NCI-H460 (cell line): Measurements from ENCODE around the gene DFFA. TPM values are rescaled to one million over a fixed set of nuclear protein-coding genes. Genes with fewer than 3 reads are reported as not detected.
"Not testable (repeated sequence)": the region's sequence is repeated elsewhere in the genome, so short reads cannot be mapped to it uniquely, and the experiment has no call there.

Experiments
- DNase-seq: peaks from one replicate; pipeline ENCODE4 v3.0.0-alpha.2; 2016; ENCODE audit warnings: low read depth; ENCODE audit errors: extremely low read depth
- total RNA-seq: library from RNA; depleted of rRNA; stranded (reverse); fragments of >200 nt; shearing (Covaris generic); gene quantifications from 2 replicates; pipeline ENCODE4 v1.2.3, GENCODE V29; 2014

DFFA gene
- total RNA-seq, 1 experiment from 2014 or later = 20.5 TPM

GRCh38 chr1:10471411-10472219, 714 bp downstream of the DFFA start:
- no peak for DNase-seq

- DNase-seq = no peak
These were observed 2.3 kb downstream of the DFFA start for GRCh38 chr1:10470043-10470442.

DNA sequence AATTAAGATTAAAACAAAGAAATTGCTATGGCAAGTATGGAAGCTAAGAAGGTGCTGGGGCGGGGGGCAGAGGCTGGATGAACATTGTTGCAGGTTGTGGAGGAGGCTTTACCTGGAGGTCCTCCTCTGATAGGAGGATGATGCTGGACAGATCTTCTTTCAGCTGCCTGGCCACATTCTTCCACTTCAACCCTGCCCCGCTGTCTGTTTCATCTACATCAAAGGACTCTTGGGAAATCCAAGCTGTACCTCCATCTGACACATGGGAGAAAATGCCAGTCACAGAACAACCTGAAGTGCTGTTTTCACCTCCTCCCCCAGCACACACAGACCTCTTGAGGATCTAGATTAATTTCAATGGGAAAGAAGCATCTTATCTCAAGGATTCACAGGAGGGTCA, 5.3 kb downstream of the DFFA start:
- DNase-seq = no peak

DNA sequence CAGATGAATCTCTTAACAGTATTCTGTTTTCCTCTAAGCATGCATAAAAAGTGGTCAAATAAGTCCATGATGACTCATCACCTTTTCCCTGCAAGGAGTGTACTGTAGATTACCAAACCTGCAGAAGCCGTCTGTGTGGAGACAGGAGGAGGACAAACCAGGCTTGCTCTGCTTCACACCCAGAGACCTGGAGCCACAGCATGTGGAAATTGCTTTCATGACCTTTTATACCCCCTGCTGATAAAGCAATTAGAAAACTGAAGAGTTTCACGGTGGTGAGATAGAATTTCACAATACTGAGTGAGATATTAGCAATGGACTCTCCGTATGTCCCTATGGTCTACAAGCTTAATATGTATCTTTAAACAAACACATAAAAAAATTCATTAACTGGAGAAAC, 13.1 kb downstream of the DFFA start:
- no peak for DNase-seq

DNA sequence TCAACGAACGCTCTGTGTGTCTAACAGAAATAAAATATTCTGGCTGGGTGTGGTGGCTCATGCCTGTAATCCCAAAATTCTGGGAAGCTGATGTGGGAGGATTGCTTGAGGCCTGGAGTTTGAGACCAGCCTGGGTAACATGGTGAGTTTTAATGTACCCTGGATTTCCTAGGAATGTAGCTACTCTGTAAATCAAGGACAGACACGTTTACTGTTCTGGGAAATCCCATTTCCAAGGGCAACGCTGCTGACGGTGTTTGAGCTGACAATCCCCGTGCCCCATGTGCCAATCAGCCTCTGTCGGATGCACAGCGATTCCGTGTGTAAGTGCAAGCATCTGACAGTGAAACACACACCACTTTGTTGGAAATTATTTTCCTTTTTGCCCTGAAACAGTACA, 14.5 kb downstream of the DFFA start:
- DNase-seq = no peak

DNA sequence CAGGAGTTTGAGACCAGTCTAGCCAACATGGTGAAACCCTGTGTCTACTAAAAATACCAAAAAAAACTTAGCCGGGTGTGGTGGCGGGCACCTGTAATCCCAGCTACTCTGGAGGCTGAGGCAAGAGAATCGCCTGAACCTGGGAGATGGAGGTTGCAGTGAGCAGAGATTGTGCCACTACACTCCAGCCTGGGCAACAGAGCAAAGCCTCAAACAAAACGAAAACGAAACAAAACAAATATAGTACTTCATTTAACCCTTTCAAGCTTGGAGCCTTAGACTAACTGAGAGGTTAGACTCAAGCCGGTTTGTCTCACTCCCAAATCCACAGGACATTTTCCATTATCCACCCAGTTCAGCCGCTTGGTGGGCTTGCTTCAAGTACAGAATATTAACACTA, 14.9 kb downstream of the DFFA start:
- DNase-seq = not testable (repeated sequence)

GRCh38 chr1:10456661-10457060, 15.7 kb downstream of the DFFA start:
- no peak for DNase-seq

GRCh38 chr1:10456048-10456447, 16.3 kb downstream of the DFFA start:
- DNase-seq = no peak

- DNase-seq = no peak
These were observed 21.0 kb downstream of the DFFA start for GRCh38 chr1:10451287-10451686.

DNA sequence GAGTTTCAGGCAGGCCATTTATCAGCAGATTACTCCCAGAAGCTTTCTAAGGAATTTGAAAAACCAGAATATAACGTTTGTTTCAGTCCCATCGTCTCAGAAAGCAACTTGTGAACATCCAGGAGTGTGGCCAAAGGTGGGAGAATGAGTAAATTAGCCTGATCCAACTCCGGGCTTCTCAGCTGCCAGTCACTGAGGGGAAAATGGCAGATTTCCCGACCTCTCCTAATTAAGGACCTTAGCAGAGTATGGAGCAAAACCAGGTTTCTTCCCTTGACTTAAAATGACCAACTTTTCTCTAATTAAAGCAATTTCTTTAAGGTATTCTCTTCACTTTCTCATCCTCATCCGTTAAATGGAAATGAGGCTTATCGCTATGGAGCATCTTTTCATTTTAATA, 21.5 kb downstream of the DFFA start:
- no peak for DNase-seq

DNA sequence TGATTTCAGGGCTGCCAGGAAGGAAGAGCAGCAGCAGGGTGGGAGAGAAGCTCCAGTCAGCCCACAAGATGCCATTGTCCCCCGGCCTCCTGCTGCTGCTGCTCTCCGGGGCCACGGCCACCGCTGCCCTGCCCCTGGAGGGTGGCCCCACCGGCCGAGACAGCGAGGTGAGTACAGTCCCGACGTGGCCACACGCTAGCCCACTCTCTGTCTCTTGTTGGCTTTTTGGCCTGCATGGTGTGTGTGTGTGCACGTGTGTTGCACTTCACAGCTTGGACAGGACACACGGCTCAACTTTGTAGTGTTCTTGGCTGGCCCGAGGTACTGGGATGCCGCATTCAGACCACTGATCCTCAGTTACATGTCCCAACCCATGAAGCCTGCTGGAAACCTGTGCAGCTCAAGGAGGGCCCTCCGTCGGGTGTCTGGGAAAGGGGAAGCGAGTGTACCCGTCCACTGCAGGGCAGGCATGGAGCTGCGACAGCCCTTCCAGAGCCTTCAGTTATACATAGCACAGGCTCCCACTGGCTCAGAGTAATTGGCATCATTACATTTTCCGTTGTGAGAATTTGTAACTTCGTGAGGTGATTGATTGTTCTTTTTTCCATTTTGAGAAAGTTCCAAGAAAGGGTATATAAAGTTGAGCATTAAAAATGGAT, 22.0 kb downstream of the DFFA start:
- DNase-seq = no peak

- no peak for DNase-seq
These were observed 22.6 kb downstream of the DFFA start, which contains the start of gene CORT for GRCh38 chr1:10449751-10450150. Gene CORT, plus strand, starts transcription at chr1:10450031. Its CDS starts 193 bp downstream, at chr1:10450224.

DNA sequence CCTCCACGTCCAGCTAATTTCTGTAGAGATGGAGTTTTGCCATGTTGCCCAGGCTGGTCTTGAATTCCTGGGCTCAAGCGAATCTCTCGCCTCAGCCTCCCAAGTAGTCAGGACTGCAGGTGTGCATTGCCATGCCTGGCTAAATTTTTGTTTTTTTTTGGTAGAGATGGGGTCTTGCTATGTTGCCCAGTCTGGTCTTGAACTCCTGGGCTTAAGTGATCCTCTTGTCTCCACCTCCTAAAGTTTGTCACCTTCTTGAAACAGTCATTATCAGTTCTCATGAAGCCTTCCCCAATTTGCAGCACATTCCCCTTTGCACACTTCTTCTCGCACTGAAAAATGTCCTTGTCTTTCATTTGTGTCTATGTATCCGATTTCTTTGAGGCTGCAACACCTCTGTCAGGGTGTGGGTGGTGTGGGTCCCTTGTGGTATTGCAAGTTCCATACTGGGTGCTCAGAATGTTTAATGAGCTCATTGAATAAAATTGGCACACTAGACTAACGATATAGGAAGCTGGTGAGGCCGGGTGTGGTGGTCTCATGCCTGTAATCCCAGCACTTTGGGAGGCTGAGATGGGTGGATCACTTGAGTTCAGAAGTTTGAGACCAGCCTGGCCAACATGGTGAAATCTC, 25.4 kb downstream of the DFFA start:
- no peak for DNase-seq

DNA sequence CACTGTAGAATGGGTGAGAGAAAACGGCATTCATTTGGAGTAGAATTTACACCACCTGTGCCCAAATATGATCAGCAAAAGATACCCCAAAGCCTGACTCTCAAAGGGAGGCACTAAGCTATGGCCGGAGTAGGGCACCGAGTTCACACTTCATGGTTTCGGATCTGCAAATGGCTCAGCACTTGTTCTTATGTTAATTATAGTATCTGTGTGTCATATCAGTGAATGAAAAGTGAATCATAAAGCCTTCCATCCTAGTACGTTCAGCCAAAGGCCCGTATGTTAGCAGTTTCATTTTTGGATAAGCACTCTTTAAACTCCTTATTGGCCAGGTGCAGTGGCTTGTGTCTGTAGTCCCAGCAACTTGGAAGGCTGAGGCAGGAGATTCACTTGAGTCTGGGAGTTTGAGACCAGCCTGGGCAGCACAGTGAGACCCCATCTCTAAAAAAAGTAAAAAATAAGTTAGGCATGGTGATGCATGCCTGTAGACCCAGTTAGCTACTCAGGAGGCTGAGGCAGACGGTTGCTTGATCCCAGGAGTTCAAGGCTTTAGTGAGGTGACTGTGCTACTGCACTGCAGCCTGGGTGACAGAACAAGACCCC, 27.4 kb downstream of the DFFA start:
- DNase-seq = no peak

- DNase-seq = no peak
These were observed 28.1 kb downstream of the DFFA start for GRCh38 chr1:10444248-10444647.

- no peak for DNase-seq
These were observed 31.5 kb downstream of the DFFA start for GRCh38 chr1:10440794-10441193.

GRCh38 chr1:10440305-10440704, 32.0 kb downstream of the DFFA start:
- no peak for DNase-seq

- no peak for DNase-seq
These were observed 33.6 kb downstream of the DFFA start for GRCh38 chr1:10438677-10439163.

- DNase-seq = no peak
These were observed 35.3 kb downstream of the DFFA start for GRCh38 chr1:10437052-10437451.

- no peak for DNase-seq
These were observed 37.7 kb downstream of the DFFA start for GRCh38 chr1:10434590-10434989.

DNA sequence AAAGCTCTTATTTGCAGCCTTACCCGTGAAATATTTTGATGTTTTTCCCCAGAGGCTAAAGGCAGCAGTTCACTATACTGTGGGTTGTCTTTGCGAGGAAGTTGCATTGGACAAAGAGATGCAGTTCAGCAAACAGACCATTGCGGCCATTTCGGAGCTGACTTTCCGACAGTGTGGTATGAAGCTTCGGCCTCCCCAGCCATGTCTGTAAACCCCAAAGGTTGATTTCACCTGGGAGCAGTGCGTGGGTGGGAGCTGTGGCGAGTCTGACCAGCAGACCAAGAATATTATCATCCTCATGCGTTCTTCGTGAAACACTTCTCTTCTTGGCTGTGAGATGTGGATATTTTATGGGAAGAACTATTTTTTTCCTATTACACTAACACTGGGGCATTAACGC, 38.5 kb downstream of the DFFA start:
- no peak for DNase-seq
